Tibial artery (tissue), 4 donors: Measurements from ENCODE around the gene ZNF674.
"Not testable (repeated sequence)": the region's sequence is repeated elsewhere in the genome, so short reads cannot be mapped to it uniquely, and the experiment has no call there.

ENCODE experiments used
- DNase-seq, 2 donors: peaks; one replicate each; pipeline ENCODE4 v3.0.0-alpha.2; 2019
- H3K27ac ChIP-seq, 2 donors: fragments of 200-600 bp; sonication (generic) in 1 of 2; 1 replicate in 1 of 2; 2 replicates in 1 of 2; pipeline ENCODE4 v1.5.1; 2018 to 2019; ENCODE audit warnings: mild to moderate bottlenecking in 1 of 2
- H3K27me3 ChIP-seq, 2 donors: fragments of 200-600 bp; sonication (generic) in 1 of 2; one replicate each; pipeline versions ENCODE4 v1.5.1 to v1.6.0; 2016 to 2019
- H3K36me3 ChIP-seq, 3 donors: fragments of 200-600 bp; sonication (generic) in 2 of 3; one replicate each; pipeline ENCODE4 v1.5.1; 2016 to 2019; ENCODE audit warnings: mild to moderate bottlenecking in 2 of 3
- H3K4me1 ChIP-seq, 4 donors: fragments of 200-600 bp; sonication (generic) in 2 of 4; 1 replicate in 3 of 4; 2 replicates in 1 of 4; pipeline ENCODE4 v1.5.1; 2016 to 2019
- H3K4me3 ChIP-seq, 2 donors: fragments of 200-600 bp; sonication (generic) in 1 of 2; 1 replicate in 1 of 2; 2 replicates in 1 of 2; pipeline ENCODE4 v1.5.1; 2018 to 2019; ENCODE audit warnings: mild to moderate bottlenecking in 2 of 2
- H3K9me3 ChIP-seq, 3 donors: fragments of 200-600 bp; sonication (generic) in 1 of 3; one replicate each; pipeline ENCODE4 v1.5.1; 2016 to 2019
- intact Hi-C: fragments of 100-400 bp; cut with DNase I; formaldehyde crosslinking; loops from one replicate; pipeline ENCODE4 v1.15.0; 2023; ENCODE audit warnings: low total_unique reads
- TF ChIP-seq, protein P1 (sequence below), 2 experiments: fragments of 200-600 bp in 1 of 2; fragments of 450-650 bp in 1 of 2; IDR thresholded peaks; one replicate each; pipeline ENCODE4 v1.5.1; 2017 to 2019; ENCODE audit warnings: antibody characterized with exemption in 2 of 2, mild to moderate bottlenecking in 1 of 2, moderate library complexity in 1 of 2

The ZNF674 gene

GRCh38 chrX:46477435-46477834, 67.8 kb downstream of the ZNF674 start:
- H3K4me3 ChIP-seq = no peak overlapping the region
- TF ChIP-seq, protein P1, sequence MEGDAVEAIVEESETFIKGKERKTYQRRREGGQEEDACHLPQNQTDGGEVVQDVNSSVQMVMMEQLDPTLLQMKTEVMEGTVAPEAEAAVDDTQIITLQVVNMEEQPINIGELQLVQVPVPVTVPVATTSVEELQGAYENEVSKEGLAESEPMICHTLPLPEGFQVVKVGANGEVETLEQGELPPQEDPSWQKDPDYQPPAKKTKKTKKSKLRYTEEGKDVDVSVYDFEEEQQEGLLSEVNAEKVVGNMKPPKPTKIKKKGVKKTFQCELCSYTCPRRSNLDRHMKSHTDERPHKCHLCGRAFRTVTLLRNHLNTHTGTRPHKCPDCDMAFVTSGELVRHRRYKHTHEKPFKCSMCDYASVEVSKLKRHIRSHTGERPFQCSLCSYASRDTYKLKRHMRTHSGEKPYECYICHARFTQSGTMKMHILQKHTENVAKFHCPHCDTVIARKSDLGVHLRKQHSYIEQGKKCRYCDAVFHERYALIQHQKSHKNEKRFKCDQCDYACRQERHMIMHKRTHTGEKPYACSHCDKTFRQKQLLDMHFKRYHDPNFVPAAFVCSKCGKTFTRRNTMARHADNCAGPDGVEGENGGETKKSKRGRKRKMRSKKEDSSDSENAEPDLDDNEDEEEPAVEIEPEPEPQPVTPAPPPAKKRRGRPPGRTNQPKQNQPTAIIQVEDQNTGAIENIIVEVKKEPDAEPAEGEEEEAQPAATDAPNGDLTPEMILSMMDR (IDR thresholded peaks at IDR 0.05) = no peak
- DNase-seq = no peak
- peaks cover 0 to 12% (median 4%) of the 10 kb centered on the region in 3 donors for H3K36me3 ChIP-seq
- no peaks in the 10 kb centered on the region for H3K4me1 ChIP-seq
- no peak overlapping the region for H3K27ac ChIP-seq
- intact Hi-C loops = no loop called here
- peaks cover 0 to 24% (median 23%) of the 10 kb centered on the region in 3 donors for H3K9me3 ChIP-seq
- no peaks in the 10 kb centered on the region for H3K27me3 ChIP-seq

GRCh38 chrX:46465203-46465602, 80.0 kb downstream of the ZNF674 start:
- Histone ChIP-seq H3K4me1 (no peaks in the 10 kb centered on the region), H3K4me3 (no peak overlapping the region), H3K36me3 (peaks cover 0 to 26% (median 21%) of the 10 kb centered on the region in 3 donors), H3K27me3 (no peaks in the 10 kb centered on the region), H3K27ac (no peak overlapping the region), H3K9me3 (no peaks in the 10 kb centered on the region)
- intact Hi-C loops = no loop called here
- TF ChIP-seq, protein P1 (IDR thresholded peaks at IDR 0.05) = no peak
- no peak for DNase-seq

DNA sequence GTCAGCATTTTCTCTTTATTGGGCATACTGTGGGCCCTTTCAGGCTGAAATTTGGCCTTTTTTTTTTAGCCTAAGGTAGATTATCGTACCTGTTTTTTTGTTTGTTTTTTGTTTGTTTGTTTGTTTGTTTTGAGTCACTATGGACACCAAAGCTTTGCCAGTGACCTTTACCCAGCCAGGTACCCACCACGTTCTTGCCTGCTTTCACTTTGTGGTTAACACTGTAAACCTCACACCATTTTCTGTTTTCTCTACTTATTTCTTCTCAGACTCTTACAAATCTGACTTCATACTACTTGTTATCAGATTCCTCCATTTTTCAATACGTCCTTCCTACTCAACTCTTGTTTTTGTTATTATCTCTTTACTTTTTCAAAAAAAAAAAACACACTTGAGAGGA, 81.5 kb downstream of the ZNF674 start:
- intact Hi-C loops = no loop called here
- Histone ChIP-seq H3K27me3 (no peaks in the 10 kb centered on the region), H3K9me3 (no peaks in the 10 kb centered on the region), H3K27ac (no peak overlapping the region), H3K4me1 (no peaks in the 10 kb centered on the region), H3K36me3 (peaks cover 0 to 24% (median 16%) of the 10 kb centered on the region in 3 donors), H3K4me3 (no peak overlapping the region)
- no peak for DNase-seq
- TF ChIP-seq, protein P1 (IDR thresholded peaks at IDR 0.05) = no peak

DNA sequence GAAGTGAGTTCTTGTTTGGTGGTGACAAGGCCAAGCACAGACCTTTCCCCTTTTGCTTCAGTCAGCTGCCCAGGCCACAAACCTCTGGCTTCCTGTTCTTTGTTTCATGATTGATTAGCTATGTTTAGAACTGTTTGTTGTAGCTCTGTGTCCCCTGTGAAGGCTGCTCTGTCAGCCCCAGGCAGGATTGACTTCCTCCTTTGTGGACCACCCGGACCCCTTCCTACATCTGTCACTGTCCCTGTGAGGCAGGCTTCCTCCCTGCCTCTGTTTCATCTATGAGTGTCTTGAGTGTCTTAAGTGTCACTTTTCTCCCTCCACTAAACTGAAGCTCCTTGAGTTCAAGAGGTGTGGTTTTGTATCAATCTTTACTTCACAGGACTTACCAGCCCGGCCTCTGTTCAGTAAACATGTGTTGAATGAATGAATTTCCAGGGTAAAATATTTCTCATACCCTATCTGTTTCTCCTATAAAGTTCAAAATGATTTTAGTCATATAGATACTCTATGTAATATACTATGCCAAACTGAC, 83.5 kb downstream of the ZNF674 start:
- H3K9me3 ChIP-seq = no peaks in the 10 kb centered on the region
- TF ChIP-seq, protein P1 (IDR thresholded peaks at IDR 0.05) = no peak
- no peaks in the 10 kb centered on the region for H3K27me3 ChIP-seq
- no peak for DNase-seq
- H3K4me1 ChIP-seq = no peaks in the 10 kb centered on the region
- H3K4me3 ChIP-seq = no peak overlapping the region
- H3K27ac ChIP-seq = no peak overlapping the region
- intact Hi-C loops = loop anchor here (1.0 kb wide), 1 partner anchor 8 kb away; no protein-coding TSS in a partner anchor
- H3K36me3 ChIP-seq = peaks cover 0 to 18% (median 11%) of the 10 kb centered on the region in 3 donors

- not testable (repeated sequence) for DNase-seq, H3K27ac ChIP-seq, H3K4me3 ChIP-seq, H3K27me3 ChIP-seq, H3K9me3 ChIP-seq, H3K4me1 ChIP-seq
- peaks cover 0 to 18% (median 11%) of the 10 kb centered on the region in 3 donors for H3K36me3 ChIP-seq
- intact Hi-C loops = loop anchor here (1.0 kb wide), 1 partner anchor 8 kb away; no protein-coding TSS in a partner anchor
These were observed 84.2 kb downstream of the ZNF674 start for GRCh38 chrX:46460801-46461659.

DNA sequence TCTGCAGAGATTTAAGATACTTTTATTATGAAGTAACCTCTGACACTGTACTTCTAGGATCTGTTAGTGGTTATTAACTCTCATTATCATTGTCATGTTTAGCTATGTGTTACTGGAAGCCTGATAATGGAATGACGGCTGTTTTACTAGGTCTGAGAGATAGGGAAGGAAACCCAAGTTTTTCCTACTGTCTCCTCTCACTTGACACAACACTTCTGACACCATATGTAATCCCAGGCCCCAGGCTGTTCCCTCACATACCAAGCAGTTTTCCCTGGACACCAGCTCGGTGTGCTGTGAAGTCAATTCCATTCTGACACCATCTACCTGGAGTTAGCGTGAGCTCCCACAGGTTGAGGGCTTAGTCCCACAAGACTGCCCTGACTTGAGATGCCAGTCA, 85.6 kb downstream of the ZNF674 start:
- no peak overlapping the region for H3K27ac ChIP-seq
- TF ChIP-seq, protein P1 (IDR thresholded peaks at IDR 0.05) = no peak
- peaks cover 0 to 22% (median 9%) of the 10 kb centered on the region in 3 donors for H3K36me3 ChIP-seq
- no peaks in the 10 kb centered on the region for H3K9me3 ChIP-seq
- no peak for DNase-seq
- no peak overlapping the region for H3K4me3 ChIP-seq
- intact Hi-C loops = no loop called here
- H3K27me3 ChIP-seq = no peaks in the 10 kb centered on the region
- H3K4me1 ChIP-seq = no peaks in the 10 kb centered on the region
